HG02623 (cell line): ENCODE data around the gene SUCLG2.
"Not testable (repeated sequence)": the region's sequence is repeated elsewhere in the genome, so short reads cannot be mapped to it uniquely, and the experiment has no call there.

ENCODE experiments used
- ATAC-seq: cut with Tn5 transposase; IDR thresholded peaks from one replicate; pipeline ENCODE4 v1.9.1; 2021; ENCODE audit warnings: moderate library complexity; ENCODE audit not compliant: unreplicated experiment

The SUCLG2 gene

DNA sequence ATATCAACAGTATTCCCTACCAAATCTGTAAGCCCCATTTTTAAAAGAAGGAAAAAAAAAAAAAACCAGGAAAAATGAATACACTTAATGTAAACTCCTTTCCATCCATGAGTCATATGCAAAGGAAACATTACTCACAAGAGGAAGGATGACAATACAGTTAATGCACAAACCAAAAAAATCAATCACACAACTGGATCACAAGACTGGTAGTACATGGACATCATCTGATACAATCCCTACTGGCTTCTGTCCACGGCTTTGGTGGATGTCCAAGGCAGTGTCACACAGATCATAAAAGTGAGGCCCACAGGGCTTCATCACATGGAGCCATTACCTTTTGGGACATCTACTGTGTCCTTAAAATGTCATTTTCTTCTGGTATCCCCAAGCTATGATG lies 44.0 kb downstream of the SUCLG2 start:
- no peak for ATAC-seq

DNA sequence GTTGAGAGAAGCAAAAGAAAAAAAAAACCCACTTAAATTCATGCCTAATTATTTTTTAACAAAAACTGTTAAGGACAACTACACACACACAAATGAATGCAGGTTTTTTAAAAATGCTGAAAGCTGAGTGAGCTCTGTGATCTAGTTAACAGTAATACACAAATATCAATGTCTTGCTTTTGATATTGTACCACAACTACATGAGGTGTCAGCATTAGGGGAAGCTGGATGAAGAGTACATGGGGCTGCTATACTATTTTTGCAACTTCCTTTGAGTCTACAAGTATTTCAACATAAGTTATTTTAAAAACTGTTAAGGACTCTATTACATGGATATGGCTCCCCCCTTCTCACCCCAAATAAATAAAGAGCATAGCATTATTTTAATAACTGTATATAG lies 44.7 kb downstream of the SUCLG2 start:
- no peak for ATAC-seq

DNA sequence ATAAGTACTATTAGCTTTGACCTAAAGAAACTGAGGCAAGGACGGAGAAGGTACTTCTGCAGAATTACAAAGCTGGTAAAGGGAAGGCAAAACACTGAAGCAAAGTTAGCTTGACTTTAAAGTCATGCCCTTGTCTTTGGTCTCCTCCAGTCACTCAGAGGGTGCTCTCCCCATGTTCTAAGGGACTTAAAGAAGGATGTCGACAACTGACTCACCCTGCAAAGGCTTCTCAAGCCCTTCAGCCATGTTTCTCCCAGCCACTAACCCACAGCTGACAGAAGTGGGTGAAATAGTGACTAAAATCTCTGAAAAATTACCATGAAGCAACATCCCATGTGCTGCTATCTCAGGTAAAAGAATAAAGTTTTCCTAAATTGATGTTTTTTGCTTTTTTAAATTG lies 46.4 kb downstream of the SUCLG2 start:
- no peak for ATAC-seq

DNA sequence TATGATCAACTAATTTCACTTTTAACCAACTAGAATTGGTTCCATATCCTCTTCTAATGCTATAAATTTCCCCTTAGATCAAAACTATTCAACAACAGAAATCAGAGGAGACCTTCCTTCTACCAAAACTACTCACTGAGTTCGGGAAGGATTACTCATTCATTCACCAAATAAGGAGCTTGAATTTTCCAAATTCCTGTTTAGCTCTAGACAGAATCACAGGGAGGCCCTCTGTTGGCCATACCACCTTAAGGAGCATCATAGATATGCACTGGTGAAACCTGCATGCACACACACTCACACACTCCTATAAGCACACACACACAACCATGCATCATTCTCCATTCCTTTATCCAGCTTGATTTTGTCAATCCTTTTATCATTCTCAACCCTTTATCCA lies 49.0 kb downstream of the SUCLG2 start:
- no peak for ATAC-seq

DNA sequence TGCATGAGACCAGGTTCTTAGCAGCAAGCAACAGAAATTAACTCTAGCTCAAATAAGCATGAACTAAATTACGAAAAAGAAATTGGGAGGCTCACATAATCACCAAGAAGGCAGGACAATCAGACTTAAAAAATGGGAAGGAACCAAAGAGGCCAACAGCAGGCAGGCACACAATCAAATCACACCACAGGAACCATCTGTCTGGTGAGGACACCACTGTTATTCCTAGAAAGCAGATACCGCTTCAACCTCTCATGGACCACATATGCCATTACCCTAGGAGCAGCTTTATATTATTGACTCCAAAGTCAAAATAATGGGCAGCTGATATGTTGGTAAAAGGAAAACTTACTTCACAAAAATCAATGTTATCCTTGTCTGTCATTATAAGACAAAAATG lies 51.6 kb downstream of the SUCLG2 start:
- no peak for ATAC-seq

DNA sequence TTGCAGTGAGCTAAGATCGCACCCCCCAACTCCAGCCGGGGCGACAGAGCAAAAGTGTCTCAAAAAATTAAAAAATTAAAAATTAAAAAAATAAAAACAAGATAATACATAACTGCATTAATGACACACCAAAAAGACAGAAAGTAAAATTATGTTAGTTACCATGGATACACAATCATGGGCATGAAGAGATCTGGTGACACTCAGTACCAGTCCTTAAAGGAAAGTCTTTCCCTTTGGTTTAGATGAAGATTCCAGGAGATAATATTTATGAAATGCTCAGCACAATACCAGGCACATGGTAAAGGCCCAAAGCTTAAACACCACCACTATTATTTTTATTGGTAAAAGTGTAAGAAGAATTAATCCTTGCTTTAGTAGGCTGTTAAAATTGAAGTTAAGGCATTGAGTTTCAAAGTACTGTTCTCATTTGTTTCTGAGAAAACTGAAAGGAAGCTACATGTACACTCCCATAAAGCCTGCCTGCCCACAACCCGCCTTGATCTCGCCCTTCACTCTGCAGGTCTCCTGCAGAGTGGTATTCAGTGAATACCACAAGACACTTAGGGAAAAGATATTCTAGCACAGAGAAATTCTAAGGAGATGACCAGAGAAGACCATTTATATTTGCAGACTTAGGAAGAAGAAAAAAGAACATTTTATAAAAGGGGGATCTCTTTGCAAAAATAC lies 52.3 kb downstream of the SUCLG2 start:
- ATAC-seq = no peak

DNA sequence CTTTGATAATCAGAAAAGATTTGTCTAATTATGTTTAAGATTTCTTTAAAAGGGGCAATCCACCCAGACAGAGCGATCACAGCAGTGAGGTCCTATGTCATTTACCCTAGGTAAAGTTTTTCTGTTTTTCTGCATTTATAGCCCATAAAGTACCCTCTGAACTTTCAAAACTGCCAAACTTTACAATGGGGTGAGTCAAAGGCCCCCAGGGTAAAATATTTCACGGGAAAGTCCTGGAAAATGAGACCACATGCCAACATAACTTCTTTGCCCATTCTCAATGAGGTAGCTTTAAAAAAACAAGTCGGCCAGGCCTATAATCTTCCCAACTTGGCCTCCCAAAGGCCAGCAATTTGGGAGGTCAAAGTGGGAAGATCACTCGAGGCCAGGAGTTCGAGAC lies 53.0 kb downstream of the SUCLG2 start:
- no peak for ATAC-seq

DNA sequence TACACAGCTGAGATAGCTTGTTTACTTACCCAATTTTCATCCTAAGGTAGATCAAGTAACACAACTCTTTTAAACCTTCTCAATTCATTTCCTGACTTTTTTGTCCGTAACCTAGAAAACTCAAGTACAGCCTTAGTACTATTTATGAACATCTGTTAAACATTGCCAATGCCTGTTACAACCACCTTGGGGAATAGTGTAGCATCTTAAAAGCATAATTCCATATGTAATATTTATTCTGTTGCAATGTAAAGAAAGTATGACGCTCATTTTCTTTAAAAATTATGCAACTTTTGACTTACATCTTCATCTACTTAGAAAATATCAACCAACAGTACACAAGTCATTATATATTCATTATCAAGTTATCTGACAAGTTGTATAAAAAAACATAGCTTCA lies 54.6 kb downstream of the SUCLG2 start:
- no peak for ATAC-seq

DNA sequence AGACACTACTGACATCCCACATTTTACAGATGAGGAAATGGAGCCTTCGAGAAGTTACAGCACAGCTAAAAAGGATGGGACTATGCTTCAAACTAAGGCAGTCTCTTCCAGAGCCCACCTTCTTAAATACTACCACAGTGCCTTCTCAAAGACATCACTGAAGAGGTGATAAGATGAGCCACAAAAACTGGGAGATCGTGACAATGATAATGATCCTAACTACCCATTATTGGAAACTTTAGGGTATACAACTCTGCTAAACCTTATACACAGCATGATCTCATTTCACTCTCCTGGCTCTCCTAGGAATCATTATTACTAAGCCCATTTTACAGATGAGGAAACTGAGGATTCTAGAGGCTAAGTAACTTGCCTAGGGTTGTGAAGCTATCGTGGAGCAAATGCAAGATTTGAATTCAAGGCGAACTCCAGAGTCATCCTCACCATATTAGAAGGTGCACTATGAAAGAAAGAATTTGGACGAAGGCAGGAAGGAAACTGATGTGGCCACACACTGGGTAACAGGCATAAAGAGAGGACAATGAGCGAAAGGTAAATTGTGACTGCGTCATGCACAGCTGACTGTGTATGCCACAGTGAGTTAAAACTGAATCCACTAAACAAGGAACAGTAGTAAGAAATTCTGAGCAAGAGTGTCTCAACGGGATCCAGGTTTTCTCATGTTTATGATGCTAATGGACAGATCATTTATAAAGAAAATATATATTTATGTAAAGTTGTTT lies 55.4 kb downstream of the SUCLG2 start:
- no peak for ATAC-seq

DNA sequence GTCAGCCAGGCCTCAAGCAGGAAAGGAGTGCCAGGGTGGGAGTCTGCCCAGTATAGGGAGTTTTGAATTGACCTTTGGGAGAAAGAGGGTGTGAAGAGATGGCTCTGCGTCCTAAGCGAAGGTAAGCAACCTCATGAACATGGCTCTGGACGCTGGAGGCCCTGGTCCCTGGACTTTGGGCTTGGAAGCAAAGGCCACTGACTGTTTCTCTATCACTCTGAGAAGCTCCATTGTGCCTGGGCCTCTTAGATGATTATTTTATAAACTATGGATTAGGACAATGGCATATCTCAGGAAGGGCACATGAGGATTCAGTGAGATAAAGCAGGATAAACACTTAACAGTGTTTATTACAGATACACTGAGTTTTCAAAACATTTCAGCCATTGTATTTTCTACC lies 59.0 kb downstream of the SUCLG2 start:
- ATAC-seq = no peak

DNA sequence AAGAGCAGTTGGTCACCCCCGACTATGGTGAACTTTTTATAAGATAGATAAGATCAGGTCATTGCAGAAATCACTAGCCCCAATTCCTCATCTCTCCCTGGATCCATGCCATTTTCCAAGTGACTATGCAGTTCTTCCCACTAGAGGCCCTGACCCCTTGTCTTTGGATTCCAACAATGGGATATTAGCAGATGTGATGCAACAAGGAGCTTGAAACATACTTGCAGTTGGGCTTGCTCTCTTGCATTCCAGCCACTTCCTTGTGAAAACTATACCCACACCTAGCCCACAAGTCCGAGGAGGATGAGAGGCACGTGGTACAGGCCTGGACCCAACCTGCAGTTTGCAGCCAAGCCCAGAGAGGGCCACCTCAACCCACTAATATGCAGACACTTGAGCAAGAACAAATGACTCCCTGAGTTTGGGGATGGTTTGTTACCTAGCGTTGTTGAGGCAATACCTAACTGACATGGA lies 60.6 kb downstream of the SUCLG2 start:
- no peak for ATAC-seq

DNA sequence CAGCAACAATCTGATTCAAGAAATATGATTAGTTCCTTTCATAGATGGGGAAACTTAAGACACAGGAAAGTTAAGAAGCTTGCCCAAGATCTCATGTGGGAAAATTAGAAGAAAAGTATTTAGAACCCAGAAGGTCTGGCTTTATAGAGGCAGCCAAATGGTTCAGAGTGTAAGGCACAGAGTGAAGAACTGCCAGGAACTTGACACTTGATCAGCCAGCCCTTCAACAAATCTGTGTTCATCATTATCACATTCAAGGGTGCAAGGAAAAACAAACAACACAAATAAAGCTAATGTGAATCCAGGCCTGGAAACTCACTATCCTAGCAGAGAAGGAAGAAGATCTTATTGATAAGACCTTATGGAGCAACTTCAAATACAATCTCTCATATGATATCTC lies 62.4 kb downstream of the SUCLG2 start:
- no peak for ATAC-seq

DNA sequence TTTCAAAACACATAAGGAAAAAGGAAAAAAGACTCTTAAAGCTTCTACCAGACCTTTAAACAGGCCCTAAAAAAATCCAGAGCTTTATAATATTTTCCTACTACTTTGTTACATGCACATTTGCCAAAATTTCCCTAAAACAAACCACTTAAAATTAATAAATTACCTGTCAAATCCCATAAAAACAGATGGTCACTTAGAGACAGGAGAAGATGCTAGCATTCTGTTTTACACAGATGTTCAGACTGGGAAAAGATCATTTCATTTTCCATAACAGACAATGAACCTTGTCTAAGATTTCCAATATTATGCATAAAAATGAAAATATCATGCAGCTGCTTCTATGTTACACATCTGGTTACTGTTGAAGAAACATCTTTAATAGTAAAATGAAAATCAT lies 66.6 kb downstream of the SUCLG2 start:
- ATAC-seq = no peak

DNA sequence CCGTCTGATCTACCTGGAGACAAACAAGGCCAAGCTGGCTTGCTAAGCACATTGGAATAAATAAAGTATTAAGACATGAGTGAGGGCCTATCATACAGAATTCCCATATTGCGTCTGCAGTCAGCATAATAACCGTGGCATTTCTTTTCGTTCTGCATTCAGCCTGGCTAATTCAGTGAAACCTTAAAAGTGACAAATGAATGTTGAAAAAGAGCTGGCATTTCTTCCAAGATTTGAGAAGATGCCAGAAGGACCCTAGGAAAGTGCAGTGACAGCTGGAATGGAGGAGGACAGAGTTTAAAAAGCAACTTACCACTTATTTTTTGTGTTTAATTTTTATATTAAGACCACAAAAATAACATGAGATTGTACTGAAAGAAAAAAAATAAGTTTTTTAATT lies 67.1 kb downstream of the SUCLG2 start:
- no peak for ATAC-seq

DNA sequence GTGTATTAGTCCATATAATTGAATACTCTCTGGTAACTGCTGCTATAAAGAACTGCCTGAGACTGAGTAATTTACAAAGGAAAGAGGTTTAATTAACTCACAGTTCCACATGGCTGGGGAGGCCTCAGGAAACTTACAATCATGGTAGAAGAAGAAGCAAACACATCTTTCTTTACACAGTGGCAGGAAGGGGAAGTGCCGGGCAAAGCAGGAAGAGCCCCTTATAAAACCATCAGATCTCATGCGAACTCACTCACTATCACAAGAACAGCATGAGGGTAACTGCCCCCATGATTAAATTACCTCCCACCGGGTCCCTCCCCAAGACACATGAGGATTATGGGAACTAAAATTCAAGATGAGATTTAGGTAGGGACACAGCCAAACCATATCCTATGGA lies 69.8 kb downstream of the SUCLG2 start:
- ATAC-seq = not testable (repeated sequence)

DNA sequence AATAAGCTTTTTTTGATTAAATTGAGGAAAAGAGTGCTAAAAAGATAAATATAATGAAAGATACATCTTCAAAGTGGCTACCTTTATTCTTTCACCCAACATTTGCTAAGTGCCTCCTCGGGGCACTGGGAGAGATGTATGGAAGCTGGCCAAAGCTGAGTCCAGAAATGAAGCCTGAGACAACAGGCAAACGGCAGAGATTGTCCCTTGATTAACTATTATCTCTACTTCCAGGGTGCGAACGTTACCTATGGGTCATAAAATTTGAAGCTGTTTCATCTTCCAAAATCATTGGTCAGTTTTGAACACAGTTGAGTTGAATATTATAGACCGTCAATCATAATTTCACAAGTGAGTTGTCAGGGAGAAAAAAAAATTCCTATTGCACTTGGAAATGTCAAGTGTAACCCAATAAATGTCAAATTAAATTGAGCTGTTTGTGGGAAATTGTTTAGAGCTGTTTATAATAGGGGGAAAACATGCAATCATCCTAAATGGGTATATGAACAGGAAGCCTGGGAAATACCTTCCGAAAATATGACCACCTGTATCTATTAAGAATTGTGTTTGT lies 73.9 kb downstream of the SUCLG2 start:
- ATAC-seq = no peak

DNA sequence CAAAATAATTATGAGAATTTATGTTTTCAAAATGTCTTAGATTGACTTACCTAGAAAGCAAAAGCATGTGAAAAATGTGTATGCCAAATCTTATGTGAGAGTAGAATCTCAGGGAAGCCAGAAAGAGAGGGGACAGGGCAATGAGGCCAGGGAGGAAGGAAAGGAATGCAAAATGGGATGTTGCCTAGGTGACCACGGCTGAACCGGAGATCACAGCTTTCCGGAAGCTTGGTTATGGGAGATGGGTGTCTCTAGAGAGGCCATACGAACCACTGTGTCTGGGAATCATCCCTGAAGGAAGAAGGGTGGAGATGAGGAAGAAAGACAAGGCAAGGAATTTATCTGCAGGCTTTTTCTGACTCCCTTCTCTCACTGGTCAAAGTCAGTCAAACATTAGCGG lies 76.0 kb downstream of the SUCLG2 start:
- ATAC-seq = no peak

DNA sequence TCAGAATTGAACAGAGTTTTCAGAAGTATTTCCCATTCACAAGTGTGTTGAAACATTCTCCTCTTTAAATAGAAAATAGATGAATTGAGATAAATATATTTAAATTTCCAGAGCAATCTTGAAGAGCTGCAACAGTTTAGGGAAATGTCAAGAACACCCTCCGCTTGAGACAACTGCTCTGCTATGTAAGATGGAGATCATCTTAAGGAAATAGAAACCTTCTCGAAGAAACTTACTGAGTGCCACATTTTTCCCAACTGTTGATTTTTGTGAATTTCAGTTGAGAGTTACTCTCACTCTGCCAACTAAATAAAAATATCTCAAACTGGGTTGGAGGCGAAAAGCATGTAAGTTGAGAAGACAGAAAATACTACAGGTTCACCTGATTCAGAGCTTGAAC lies 78.0 kb downstream of the SUCLG2 start:
- no peak for ATAC-seq

DNA sequence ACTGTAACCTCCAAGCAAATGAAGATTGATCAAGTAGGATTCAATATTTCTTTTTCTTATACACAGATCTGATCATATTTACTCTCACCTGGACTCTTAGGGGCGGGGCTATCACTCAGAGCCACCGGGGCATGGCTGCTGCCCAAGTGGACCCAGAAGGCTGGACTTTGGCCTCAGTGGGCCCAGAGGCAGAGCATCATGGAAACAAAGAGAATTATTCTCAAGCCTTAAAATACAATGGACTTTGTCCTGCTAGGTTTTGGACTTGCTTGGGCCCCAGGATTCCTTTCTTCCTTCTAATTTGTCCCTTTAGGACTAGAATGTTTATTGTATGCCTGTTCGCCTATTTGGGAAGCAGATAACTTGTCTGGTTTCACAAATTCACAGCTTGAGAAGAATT lies 85.1 kb downstream of the SUCLG2 start:
- no peak for ATAC-seq

DNA sequence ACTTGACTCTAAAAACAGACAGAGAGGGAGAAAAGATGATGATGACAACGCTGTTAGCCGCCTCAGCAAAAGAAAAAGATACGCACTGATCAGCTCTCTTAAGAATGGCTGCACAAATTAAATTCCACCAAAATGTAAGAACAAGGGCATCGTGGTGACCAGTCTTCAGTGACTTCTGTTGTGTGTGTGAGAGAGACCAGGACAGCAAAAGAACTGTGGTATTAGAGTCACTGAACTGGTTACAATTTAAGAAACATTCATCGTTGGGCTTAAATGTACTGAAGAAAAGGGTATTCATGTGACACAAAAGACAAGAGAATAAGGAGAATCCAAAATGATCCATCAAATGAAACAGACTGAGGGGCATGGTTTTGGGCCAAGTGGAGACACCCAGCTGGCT lies 86.5 kb downstream of the SUCLG2 start:
- ATAC-seq = no peak

DNA sequence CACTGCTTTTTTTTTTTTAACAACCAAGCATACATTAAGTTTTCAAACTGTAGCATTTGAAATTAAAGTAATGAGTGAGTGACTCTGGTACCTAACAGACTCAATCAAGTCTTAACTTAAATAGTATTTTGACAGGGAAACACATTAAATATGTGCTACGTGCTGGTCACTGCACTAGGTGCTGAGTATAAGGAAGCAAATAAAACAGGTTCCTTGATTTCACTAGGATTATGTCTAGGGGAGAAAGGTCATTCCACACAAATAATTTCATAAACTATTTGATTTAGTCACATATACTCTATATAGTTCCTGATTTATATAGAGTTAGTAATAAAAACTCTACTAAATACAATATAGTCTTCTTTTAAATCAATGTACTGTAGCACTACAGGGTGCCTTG lies 89.4 kb downstream of the SUCLG2 start:
- no peak for ATAC-seq

DNA sequence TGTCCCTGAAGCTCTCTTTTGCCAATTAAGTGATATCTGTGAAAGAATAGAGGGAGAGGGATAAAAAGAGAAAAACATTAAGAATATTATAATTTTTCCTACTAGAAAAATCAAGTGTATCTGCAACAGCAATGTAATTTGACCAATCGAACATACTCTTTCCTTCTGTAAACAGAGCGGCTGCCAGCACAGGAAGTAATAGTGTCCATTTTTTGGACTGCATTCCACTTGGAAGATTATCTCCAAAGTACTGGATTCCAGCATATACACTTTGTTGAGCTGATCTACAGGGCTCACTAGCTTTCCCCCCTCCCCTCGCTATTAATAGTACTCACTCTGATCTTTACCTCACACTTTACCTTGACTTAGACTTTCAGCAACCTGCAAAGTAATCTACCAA lies 90.4 kb downstream of the SUCLG2 start:
- ATAC-seq = no peak
